ENCODE data around the gene PDE6D. TPM values are rescaled to one million over a fixed set of nuclear protein-coding genes. Genes with fewer than 3 reads are reported as not detected.
A peak's percentile ranks its signal among the peaks of the same experiment; 100 is the strongest.

PDE6D gene
- total and polyA plus RNA-seq, 2 experiments from 2014 or later: 47.3 to 64.8 TPM

GRCh38 chr2:231745303-231746038 is 35.6 kb downstream of the PDE6D start:
- Histone ChIP-seq H3K9me3 (ENCODE audit: low read depth) (no peaks in the 10 kb centered on the region), H3K4me3 (no peak overlapping the region), H3K27ac (no peak overlapping the region), H3K36me3 (no peaks in the 10 kb centered on the region), H3K4me1 (ENCODE audit: low read depth) (peaks cover 15% of the 10 kb centered on the region), H3K27me3 (no peaks in the 10 kb centered on the region)
- peak in 1 of 2 donors; percentile 23 for DNase-seq (ENCODE audit: low read depth in 1 of 2, low spot score in 1 of 2)
- TF ChIP-seq CTCF (IDR thresholded peaks at IDR 0.05; ENCODE audit: low read depth, low read length): no peak

GRCh38 chr2:231743376-231744116 is 37.5 kb downstream of the PDE6D start:
- DNase-seq (ENCODE audit: low read depth in 1 of 2, low spot score in 1 of 2): no peak
- Histone ChIP-seq H3K27me3 (no peaks in the 10 kb centered on the region), H3K4me1 (ENCODE audit: low read depth) (peaks cover 15% of the 10 kb centered on the region), H3K36me3 (no peaks in the 10 kb centered on the region), H3K4me3 (no peak overlapping the region), H3K9me3 (ENCODE audit: low read depth) (no peaks in the 10 kb centered on the region), H3K27ac (peak overlapping the region; percentile 51)
- no peak for TF ChIP-seq CTCF (IDR thresholded peaks at IDR 0.05; ENCODE audit: low read depth, low read length)

- H3K4me3 ChIP-seq: no peak overlapping the region
- no peak for DNase-seq (ENCODE audit: low read depth in 1 of 2, low spot score in 1 of 2)
- H3K4me1 ChIP-seq (ENCODE audit: low read depth): no peaks in the 10 kb centered on the region
- TF ChIP-seq CTCF (IDR thresholded peaks at IDR 0.05; ENCODE audit: low read depth, low read length): no peak
- H3K27me3 ChIP-seq: no peaks in the 10 kb centered on the region
- no peaks in the 10 kb centered on the region for H3K9me3 ChIP-seq (ENCODE audit: low read depth)
- peaks cover 4% of the 10 kb centered on the region for H3K36me3 ChIP-seq
- H3K27ac ChIP-seq: no peak overlapping the region
Measured at GRCh38 chr2:231737761-231738160, 43.3 kb downstream of the PDE6D start.

GRCh38 chr2:231732604-231733003 is 48.5 kb downstream of the PDE6D start:
- H3K27me3 ChIP-seq: no peaks in the 10 kb centered on the region
- no peaks in the 10 kb centered on the region for H3K9me3 ChIP-seq (ENCODE audit: low read depth)
- H3K4me3 ChIP-seq: no peak overlapping the region
- no peak for TF ChIP-seq CTCF (IDR thresholded peaks at IDR 0.05; ENCODE audit: low read depth, low read length)
- H3K27ac ChIP-seq: no peak overlapping the region
- peaks cover 2% of the 10 kb centered on the region for H3K36me3 ChIP-seq
- H3K4me1 ChIP-seq (ENCODE audit: low read depth): no peaks in the 10 kb centered on the region
- DNase-seq (ENCODE audit: low read depth in 1 of 2, low spot score in 1 of 2): no peak

GRCh38 chr2:231727621-231728020 is 53.5 kb downstream of the PDE6D start:
- no peak for TF ChIP-seq CTCF (IDR thresholded peaks at IDR 0.05; ENCODE audit: low read depth, low read length)
- no peaks in the 10 kb centered on the region for H3K27me3 ChIP-seq
- no peaks in the 10 kb centered on the region for H3K36me3 ChIP-seq
- no peak for DNase-seq (ENCODE audit: low read depth in 1 of 2, low spot score in 1 of 2)
- H3K9me3 ChIP-seq (ENCODE audit: low read depth): no peaks in the 10 kb centered on the region
- H3K4me1 ChIP-seq (ENCODE audit: low read depth): peaks cover 10% of the 10 kb centered on the region
- no peak overlapping the region for H3K27ac ChIP-seq
- no peak overlapping the region for H3K4me3 ChIP-seq
